ENCODE measurements around the gene NAXD. TPM values are rescaled to one million over a fixed set of nuclear protein-coding genes. Genes with fewer than 3 reads are reported as not detected.
A peak's percentile ranks its signal among the peaks of the same experiment; 100 is the strongest.

Gene NAXD
- total and polyA plus RNA-seq, 2 of the 4 experiments (the other 2 are of a cell fraction) = 10.2 to 27.2 TPM

- H3K9ac ChIP-seq (ENCODE audit: low read depth, low read length) = 0 out of 2 replicates have a peak overlapping the region, but pooled peaks have one; percentile 7
- peak overlapping the region; percentile 87 for H3K4ac ChIP-seq (ENCODE audit: low read depth, low read length)
- H3K14ac ChIP-seq (replicated peaks; ENCODE audit: low read depth, low read length) = peak overlapping the region; percentile 76; the same call in 1 of the 2 replicates
- 91% methylated on average over 7 of the region's 11 CpGs; no CpG with 5 or more reads in 1 of the 2 experiments for WGBS, 2 experiments (ENCODE audit: extremely low coverage in 2 of 2, insufficient read length in 1 of 2)
- in situ Hi-C loops (cut with MboI; ENCODE audit: low sequenced_read_pairs) (no loop called here), dilution Hi-C loops (cut with HindIII; ENCODE audit: low sequenced_read_pairs, unreplicated experiment) (no loop called here), intact Hi-C loops (cut with micrococcal nuclease) (no loop called here)
- H4K5ac ChIP-seq (ENCODE audit: low read depth, low read length) = peak overlapping the region; percentile 99
- H2BK15ac ChIP-seq (ENCODE audit: low read depth, low read length) = peak overlapping the region; percentile 12; the same call in 1 of the 3 replicates
- peaks cover 11% of the 10 kb centered on the region for H3K4me1 ChIP-seq (ENCODE audit: control insufficient read depth, insufficient read depth, low read length)
- H2AFZ ChIP-seq (replicated peaks; ENCODE audit: low read length, poor library complexity) = peak overlapping the region; percentile 98
- H2AK5ac ChIP-seq (ENCODE audit: low read depth, low read length) = peak overlapping the region; percentile 74
- no peak overlapping the region for H3K23ac ChIP-seq (ENCODE audit: low read depth, low read length)
- TF ChIP-seq CHD1 (IDR thresholded peaks at IDR 0.05; ENCODE audit: low read depth, low read length) (no peak), RFX5 (IDR thresholded peaks at IDR 0.05; ENCODE audit: low read depth, low read length) (no peak), RCOR1 (IDR thresholded peaks at IDR 0.05; ENCODE audit: insufficient replicate concordance, low read length) (no peak), USF2 (IDR thresholded peaks at IDR 0.05; ENCODE audit: low read depth, low read length) (no peak), BHLHE40 (IDR thresholded peaks at IDR 0.05; ENCODE audit: low read depth, low read length) (no peak), MAFK (IDR thresholded peaks at IDR 0.05; ENCODE audit: low read depth, low read length) (no peak), POLR2A (IDR thresholded peaks at IDR 0.05; ENCODE audit: low read depth, low read length) (no peak), ELK1 (IDR thresholded peaks at IDR 0.05; ENCODE audit: borderline replicate concordance, low read depth, low read length) (no peak), CEBPB (IDR thresholded peaks at IDR 0.05; ENCODE audit: low read depth, low read length) (no peak), RAD21 (IDR thresholded peaks at IDR 0.05; ENCODE audit: low read length) (no peak), CTCF (conservative IDR thresholded peaks at IDR 0.05; ENCODE audit: low read depth, low read length) (no peak), MAZ (IDR thresholded peaks at IDR 0.05; ENCODE audit: borderline replicate concordance, low read depth, low read length) (no peak)
- H2AK9ac ChIP-seq (replicated peaks; ENCODE audit: low read depth, low read length, poor library complexity) = peak overlapping the region; percentile 92
- H4K91ac ChIP-seq (ENCODE audit: insufficient read depth, low read depth, low read length) = peak overlapping the region; percentile 88
- H3K27me3 ChIP-seq (ENCODE audit: control insufficient read depth, insufficient read depth, low read length) = peaks cover 4% of the 10 kb centered on the region
- H3K27ac ChIP-seq (ENCODE audit: insufficient read depth, low read length) = peak overlapping the region; percentile 55
- POLR2A ChIA-PET (ENCODE audit: unreplicated experiment) = interaction anchor here (0.9 kb wide), 1 partner anchor 97 kb away, joined by 4 read pairs; no protein-coding TSS in a partner anchor
- DNase-seq (no peak), ATAC-seq (ENCODE audit: low read depth) (no peak)
- no peaks in the 10 kb centered on the region for H3K36me3 ChIP-seq (ENCODE audit: control insufficient read depth, insufficient read depth, low read length)
- peak overlapping the region; percentile 99 to 100 for H4K8ac ChIP-seq (ENCODE audit: low read depth in 2 of 2, low read length in 2 of 2)
- H2BK120ac ChIP-seq (ENCODE audit: low read depth, low read length) = peak overlapping the region; percentile 58; the same call in 1 of the 2 replicates
- H3K9me1 ChIP-seq (ENCODE audit: insufficient read depth, low read length) = peaks cover 11% of the 10 kb centered on the region
- no TSS peak for BruUV-seq (replicated peaks)
- peak overlapping the region; percentile 91; the same call in 1 of the 2 replicates for H3K4me3 ChIP-seq (ENCODE audit: insufficient read depth, low read depth, low read length)
- peak overlapping the region; percentile 59 for H3K4me2 ChIP-seq (ENCODE audit: low read depth, low read length)
- H4K20me1 ChIP-seq (ENCODE audit: insufficient read depth, low read length) = peaks cover 27% of the 10 kb centered on the region
- peak overlapping the region; percentile 94 for H2BK5ac ChIP-seq (ENCODE audit: low read depth, low read length, poor library complexity, severe bottlenecking)
- H3K9me3 ChIP-seq (ENCODE audit: control insufficient read depth, insufficient read depth, low read length) = no peaks in the 10 kb centered on the region
- H3K79me1 ChIP-seq (ENCODE audit: low read depth in 1 of 2, low read length in 2 of 2) = peaks cover 2 to 47% of the 10 kb centered on the region in 2 experiments; a peak in 3 of 4 replicates
- H3K56ac ChIP-seq (ENCODE audit: extremely low read depth, insufficient read depth, low read length) = no peak overlapping the region
- CTCF ChIA-PET = no interaction called here
- H2BK20ac ChIP-seq (ENCODE audit: low read depth, low read length) = no peak overlapping the region
- peak overlapping the region; percentile 31 for H3K18ac ChIP-seq (ENCODE audit: low read depth, low read length)
Measured at GRCh38 chr13:110615005-110615321, 382 bp upstream of the NAXD start.
